CD1c-positive myeloid dendritic cell (primary cell): ENCODE measurements around the gene ZNF420.
"Not testable (repeated sequence)": the region's sequence is repeated elsewhere in the genome, so short reads cannot be mapped to it uniquely, and the experiment has no call there.

Experiments
- DNase-seq: peaks from one replicate; pipeline ENCODE4 v3.0.0-alpha.2; 2016; ENCODE audit errors: extremely low spot score

The ZNF420 gene

DNA sequence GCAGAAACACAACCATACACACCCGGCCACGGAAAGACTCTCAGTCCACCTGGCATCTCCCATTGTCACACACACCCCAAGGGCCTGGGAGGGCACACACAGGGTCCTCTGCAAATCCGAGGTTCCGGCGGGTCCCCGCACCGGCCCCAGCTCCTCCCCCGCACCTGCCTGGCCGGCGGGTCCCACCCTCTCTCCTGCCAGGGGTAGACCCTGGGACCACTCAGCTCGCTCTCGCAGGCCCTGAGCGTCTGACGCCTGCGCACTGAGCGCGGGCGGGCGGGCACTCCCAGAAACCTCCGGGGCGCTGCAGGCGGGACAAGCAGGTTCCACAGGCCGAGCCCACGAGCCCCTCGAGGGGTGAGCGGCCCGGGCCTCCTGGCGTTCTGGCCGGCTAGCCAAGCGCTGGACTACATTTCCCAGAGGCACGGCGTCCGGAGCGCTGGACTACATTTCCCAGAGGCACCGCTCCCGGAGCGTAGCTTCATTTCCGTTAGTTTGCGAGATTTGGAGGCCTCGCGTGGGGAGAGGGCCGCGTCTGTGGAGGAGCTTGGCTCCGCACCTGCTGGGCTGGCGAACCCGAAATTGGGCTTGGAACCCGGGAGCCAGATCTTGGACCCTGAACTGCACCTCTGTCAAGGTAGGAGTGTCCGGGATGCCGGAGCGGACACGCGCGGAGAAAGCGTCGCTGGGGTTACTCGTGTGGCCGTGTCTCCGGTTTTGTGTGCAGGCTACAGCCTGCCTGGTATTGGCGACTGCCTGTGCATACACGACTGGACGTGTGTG lies at the start of gene ZNF420:
Gene ZNF420 (plus strand): TSS at position 500 of the 783 bp plus-strand sequence. CDS start 10,686 bp downstream, outside the sequence.
- peak; percentile 96 for DNase-seq

DNA sequence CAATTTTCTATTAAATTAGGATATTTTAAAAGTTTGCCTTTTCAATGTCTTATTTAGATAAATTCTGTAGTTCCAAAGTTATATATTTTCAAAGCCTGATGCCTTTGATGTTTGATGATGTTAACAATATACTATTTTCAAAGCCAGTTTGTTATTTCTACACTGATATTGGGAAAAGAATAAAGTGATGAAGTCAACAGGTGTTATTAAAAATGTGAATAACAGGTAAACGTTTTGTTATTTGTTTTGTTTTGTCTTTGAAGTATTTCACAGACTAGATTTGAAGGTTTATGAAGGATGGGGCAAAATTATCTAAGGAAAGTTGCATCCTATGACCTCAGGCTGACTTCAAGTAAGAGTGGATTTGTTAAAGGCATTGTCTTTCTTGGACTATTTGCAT lies 33.1 kb upstream of the ZNF420 start:
- no peak for DNase-seq

DNA sequence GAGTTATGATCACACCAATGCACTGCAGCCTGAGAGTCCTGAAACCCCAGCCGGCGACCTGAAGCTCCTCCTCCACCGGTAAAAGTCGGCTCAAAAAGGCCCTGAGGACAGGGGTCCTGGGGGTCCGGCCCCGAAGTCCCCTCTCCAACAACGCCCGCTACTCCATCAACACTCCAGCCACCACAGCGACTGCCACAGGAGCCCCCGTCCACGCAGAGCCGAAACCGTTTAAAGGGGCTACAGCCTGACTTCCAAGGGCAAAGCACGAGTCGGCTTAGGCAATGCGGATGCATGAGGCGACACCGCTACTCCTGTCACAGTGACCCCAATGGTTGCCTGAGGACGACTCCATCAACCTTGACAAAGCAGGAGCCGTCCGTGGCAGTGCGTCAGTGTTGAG lies 22.9 kb upstream of the ZNF420 start:
- no peak for DNase-seq

GRCh38 chr19:37056776-37057175 lies 21.5 kb upstream of the ZNF420 start:
- no peak for DNase-seq

- no peak for DNase-seq
Observed at GRCh38 chr19:37059142-37059541, 19.1 kb upstream of the ZNF420 start.

DNA sequence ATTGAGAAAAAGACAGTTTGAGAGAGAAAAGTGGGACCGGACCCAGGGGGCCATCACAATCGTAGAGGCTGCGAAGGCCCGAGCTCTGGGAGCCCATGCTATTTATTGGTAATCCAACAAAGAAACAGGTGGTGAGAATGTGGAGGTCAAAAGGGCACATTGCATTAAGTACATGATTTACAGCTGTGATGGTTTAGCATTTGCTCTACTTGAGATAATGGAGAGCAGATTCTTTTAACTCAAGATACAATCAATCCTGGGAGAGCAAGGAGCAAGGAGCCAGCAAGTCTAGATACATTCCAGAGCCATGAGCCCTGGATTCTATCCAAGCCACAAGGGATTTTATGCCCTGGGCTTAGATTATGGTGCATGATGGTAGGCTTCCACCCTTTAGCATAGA lies 13.3 kb upstream of the ZNF420 start:
- not testable (repeated sequence) for DNase-seq

DNA sequence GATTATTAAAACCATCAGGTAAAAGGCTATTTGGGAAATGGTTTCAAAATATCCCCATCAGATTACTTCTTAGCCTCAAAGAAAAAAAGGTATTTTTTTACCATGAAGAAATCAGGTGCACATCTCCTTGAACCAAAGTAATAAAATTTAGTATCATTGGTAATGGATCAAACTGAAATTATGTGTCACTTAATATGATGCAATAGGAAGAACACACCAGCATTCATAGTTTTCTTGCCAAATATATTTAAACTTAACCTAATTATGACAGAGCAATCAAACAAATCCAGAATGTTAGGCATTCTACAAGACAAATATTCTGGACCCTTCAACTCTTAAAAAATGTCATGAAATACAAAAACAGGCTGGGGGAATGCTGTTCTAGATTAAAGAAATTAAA lies 4.1 kb upstream of the ZNF420 start:
- no peak for DNase-seq

DNA sequence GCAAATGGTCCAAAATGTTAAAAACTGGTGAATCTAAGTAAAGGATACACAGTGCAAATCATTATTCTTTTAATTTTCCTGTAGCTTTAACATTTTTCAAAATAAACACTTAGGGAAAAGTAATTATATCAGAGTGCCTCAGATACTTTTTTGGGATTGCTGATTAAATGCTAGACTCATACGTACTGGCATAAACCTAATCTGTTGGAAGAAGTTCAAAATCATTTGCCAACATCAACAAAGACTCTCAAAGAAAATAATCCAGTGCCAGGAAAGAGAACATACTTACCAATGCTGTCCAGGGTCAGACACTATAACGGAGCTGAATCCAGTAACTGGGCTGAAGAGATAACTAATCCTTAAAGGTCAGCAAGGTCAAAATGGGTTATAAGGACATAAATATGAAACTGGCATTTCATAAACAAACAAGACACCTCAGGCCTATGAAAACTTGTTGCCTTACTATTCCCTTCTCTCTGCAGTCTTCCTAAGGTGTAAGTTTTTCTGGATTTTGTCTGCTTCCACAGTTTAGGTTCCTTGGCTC lies 3.3 kb upstream of the ZNF420 start:
- no peak for DNase-seq

DNA sequence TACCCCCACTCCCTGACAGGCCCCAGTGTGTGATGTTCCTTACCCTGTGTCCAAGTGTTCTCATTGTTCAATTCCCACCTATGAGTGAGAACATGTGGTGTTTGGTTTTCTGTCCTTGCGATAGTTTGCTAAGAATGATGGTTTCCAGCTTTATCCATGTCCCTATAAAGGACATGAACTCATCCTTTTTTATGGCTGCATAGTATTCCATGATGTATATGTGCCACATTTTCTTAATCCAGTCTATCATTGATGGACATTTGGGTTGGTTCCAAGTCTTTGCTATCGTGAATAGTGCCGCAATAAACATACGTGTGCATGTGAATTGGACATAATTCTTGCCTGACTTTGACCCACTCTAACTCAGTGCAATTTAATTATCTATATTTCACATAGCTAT lies 1.7 kb upstream of the ZNF420 start:
- DNase-seq: not testable (repeated sequence)

GRCh38 chr19:37077501-37077933 lies 716 bp upstream of the ZNF420 start:
- no peak for DNase-seq

DNA sequence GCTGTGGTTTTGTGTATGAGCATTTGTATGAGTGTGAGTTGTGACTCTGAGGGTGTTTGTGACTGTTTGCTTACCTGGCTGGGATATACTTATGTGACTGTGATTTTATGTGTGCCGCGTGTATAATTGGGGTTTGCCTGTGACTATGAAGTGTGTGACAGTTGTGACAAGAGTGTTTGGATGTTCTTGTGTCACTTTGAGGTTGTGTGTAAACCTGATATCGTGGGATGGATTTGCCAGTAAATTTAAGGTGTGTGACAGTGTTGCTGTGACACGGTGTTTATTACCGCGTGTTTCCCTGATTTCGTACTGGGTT lies 442 bp downstream of the ZNF420 start:
- DNase-seq: no peak

DNA sequence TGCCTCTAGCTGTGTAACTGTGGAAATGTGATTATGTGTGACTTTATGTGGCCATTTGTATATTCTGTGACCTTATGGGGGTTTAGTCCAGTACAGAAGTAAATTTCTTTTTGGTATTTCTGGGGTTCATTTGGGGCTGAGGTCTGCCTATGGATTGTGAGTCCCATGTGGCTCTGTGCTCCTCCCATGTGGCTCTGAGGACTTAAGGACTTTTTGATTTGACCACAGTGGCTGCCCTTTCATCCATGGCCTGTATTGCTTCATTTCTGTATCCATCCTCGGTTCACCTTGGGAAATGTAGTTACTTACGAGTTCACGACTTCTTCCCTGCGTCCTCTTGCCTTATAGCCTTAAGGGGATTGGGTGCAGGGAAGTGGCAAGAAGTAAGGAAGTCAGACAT lies 1.0 kb downstream of the ZNF420 start:
- DNase-seq: no peak

DNA sequence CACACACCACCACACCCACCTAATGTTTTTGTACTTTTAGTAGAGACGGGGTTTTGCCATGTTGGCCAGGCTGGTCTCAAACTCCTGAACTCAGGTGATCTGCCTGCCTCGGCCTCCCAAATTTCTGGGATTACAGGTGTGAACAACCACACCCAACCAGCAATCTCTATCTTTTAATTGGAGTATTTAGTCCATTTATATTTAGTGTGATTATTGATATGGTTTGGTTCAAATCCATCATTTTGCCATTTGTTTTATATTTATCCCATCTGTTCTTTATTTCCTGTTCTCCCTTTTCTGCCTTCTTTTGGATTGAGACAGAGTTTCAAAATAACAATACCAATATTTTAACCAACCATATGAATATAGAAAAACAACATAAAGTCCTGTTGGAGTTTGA lies 4.1 kb downstream of the ZNF420 start:
- no peak for DNase-seq

DNA sequence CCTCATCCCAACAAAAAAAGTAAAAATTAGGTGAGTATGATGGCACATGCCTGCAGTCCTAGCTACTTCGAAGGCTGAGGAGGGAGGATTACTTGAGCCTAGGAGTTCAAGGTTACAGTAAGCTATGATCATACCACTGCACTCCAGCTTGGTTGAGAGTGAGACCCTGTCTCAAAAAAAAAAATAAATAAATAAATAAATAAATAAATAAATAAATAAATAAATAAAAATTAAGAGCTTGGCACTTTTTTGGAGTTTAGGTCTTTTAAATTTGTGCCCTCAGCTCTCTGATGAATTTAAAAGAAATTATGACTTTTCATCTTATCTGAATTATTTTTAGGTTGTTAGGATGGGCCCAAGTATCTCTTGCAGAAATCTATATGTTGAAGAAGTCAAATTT lies 8.9 kb downstream of the ZNF420 start:
- no peak for DNase-seq

- DNase-seq: no peak
Observed at GRCh38 chr19:37095859-37096258, 17.6 kb downstream of the ZNF420 start.

- DNase-seq: no peak
Observed at GRCh38 chr19:37098570-37098969, 20.3 kb downstream of the ZNF420 start.

DNA sequence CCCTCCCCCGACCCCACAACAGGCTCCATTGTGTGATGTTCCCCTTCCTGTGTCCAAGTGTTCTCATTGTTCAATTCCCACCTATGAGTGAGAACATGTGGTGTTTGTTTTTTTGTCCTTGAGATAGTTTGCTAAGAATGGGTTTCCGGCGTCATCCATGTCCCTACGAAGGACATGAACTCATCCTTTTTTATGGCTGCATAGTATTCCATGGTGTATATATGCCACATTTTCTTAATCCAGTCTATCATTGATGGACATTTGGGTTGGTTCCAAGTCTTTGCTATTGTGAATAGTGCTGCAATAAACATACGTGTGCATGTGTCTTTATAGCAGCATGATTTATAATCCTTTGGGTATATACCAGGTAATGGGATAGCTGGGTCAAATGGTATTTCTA lies 25.9 kb downstream of the ZNF420 start:
- not testable (repeated sequence) for DNase-seq

DNA sequence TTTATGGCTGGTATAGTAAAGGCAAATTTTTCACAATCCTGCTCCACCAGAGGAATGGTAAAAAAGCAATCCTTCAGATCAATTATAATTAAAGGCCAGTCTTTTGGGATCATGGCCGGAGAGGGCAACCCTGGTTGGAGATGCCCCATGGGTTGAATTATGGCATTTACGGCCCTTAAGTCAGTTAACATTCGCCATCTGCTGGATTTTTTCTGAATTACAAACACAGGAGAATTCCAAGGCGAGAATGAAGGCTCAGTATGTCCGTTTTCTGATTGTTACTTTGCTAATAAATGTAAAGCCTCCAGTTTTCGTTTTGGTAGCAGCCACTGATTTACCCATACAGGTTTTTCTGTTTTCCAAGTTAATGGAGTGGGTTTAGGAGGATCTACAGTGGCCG lies 33.5 kb downstream of the ZNF420 start:
- not testable (repeated sequence) for DNase-seq

DNA sequence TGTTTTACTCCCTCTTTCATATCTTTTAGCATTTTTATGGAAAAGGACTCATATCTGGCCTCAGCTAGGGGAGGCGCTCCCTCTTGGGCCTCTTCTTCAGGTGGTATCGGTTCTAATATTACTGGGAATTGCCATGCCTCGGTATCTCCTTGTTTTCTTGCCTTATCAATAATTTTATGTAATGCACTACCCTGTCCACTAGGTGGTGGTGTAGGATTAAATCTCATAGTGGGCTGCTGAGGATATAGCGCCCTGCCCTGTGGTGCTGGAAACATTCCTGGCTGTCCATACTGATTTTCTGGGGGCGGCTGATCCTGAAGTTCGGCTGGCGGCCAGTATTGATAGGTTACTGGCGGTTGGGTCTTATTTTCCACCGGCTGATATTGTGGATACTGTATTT lies 35.8 kb downstream of the ZNF420 start:
- DNase-seq: no peak

- DNase-seq: not testable (repeated sequence)
Observed at GRCh38 chr19:37122093-37122492, 43.9 kb downstream of the ZNF420 start.

DNA sequence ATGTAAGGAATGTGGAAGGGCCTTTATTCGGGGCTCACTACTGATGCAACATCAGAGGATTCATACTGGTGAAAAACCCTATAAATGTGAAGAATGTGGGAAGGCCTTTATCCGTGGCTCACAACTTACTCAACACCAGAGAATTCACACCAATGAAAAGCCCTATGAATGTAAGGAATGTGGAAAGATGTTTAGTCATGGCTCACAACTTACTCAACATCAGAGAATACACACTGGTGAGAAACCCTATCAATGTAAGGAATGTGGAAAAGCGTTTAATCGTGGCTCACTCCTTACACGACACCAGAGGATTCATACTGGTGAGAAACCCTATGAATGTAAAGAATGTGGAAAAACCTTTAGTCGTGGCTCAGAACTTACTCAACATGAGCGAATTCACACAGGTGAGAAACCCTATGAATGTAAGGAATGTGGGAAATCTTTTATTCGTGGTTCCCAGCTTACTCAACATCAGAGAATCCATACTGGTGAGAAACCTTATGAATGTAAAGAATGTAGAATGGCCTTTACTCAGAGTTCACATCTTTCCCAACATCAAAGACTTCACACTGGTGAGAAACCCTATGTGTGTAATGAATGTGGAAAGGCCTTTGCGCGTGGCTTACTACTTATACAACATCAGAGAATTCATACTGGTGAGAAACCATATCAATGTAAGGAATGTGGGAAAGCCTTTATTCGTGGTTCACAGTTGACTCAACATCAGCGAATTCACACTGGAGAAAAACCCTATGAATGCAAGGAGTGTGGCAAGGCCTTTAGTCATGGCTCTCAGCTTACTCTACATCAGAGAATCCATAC lies 50.0 kb downstream of the ZNF420 start:
- DNase-seq: no peak

GRCh38 chr19:37128821-37129177 lies 50.6 kb downstream of the ZNF420 start:
- no peak for DNase-seq

GRCh38 chr19:37136111-37136510 lies 57.9 kb downstream of the ZNF420 start:
- no peak for DNase-seq
